GM19372 (cell line): Measurements from ENCODE around the gene HSD11B1L.

ENCODE experiments used
- ATAC-seq: cut with Tn5 transposase; IDR thresholded peaks from one replicate; pipeline ENCODE4 v1.9.1; 2021; ENCODE audit warnings: mild to moderate bottlenecking, low read depth, moderate library complexity; ENCODE audit not compliant: unreplicated experiment

The HSD11B1L gene

DNA sequence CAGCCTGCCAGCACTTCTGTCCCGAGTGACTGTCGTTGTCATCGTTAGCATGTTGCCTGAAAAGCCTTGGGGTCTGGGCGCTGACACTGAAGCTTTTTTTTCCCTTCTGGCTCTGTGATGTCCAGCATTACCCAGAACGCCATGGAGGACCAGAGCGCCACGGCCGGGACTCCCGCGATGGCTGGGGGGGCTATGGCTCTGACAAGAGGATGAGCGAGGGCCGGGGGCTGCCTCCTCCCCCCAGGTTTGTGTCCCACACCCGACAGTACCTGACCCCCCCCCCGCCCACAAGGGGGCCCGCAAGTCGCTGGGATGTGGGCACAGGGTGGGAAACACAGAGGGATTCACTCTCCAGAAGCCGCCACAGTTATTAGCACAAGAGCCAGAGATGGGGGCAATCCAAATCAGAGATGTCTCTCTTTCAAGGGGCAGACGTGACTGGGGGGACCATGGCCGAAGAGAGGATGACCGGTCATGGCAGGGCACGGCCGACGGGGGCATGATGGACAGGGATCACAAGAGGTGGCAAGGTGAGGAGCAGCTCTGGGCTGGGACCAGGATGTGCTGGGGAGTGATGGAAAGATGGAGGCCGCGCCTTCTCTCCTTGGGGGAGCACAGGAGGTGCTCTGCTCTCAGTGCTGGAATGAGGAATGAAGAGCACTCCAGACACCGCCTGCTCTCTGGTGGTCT, 13.8 kb upstream of the HSD11B1L start:
- ATAC-seq, result no peak

- no peak for ATAC-seq
Measured at GRCh38 chr19:5667751-5668271, 13.0 kb upstream of the HSD11B1L start.

GRCh38 chr19:5669212-5669611, 11.6 kb upstream of the HSD11B1L start:
- no peak for ATAC-seq

GRCh38 chr19:5671600-5671999, 9.2 kb upstream of the HSD11B1L start:
- no peak for ATAC-seq

- no peak for ATAC-seq
Measured at GRCh38 chr19:5672708-5673459, 7.9 kb upstream of the HSD11B1L start.

DNA sequence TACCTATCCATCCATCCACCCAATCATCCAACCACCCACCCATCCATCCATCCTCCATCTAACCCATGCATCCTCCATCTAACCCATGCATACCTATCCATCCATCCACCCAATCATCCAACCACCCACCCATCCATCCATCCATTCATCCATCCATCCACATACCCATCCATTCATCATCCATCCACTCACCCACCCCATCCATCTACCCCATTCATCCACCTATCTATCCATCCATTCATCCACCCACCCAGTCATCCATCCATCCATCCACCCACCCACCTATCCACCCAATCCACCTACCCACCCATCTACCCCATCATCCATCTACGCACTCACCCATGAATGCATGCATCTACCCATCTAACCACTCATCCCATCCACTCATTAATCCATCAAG, 7.1 kb upstream of the HSD11B1L start:
- no peak for ATAC-seq

- no peak for ATAC-seq
Measured at GRCh38 chr19:5674714-5675113, 6.1 kb upstream of the HSD11B1L start.

DNA sequence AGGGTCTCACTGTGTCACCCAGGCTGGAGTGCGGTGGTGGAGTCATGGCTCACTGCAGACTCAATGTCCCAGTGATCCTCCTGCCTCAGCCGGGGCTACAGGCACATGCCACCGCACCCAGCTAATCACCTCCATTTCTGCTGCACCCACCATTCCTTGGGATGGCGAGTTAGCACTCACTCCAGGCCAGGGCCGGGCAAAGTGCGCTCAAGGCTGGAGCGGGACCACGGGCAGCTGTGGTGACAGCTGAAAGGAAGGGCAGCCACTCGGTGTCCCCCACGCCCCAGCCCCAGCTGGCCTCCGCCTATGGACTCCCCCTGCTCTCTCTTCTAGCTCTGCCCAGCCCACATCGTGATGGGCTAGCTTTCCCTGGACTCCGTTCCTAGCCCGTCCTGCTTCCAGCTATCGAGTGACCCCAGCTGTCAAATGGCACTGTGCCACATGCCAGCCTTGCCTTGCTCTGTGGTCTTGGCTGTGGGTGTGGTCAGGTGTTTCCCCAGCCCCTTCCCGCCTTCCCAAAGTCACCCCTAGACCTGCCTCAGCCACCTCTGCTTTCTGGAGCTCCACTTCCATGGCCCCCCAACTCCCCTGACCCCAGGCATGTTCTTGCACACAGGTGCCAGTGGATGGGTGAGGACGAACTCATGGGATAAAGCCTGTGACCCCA, 4.6 kb upstream of the HSD11B1L start:
- no peak for ATAC-seq

- ATAC-seq, result no peak
Measured at GRCh38 chr19:5676772-5677105, 4.1 kb upstream of the HSD11B1L start.

DNA sequence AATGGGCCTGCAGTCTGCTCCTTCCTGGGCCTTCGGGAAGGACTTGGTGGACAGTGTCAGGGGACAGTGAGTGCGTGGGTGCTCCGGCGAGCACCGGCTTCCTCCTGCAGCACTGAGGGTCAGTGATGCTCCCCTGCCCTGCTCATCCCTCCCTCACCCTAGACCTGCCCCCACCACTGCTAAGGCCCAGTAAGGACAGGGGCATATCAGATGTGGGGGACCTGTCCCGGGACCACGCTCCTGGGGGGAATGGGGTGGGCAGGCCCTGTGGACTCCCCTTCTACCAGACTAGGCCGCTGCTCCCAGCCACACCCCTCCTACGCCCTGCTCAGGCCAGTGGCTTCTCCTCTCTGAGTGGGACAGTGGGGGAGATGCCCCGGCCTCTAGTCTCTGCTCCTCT, 3.7 kb upstream of the HSD11B1L start:
- no peak for ATAC-seq

GRCh38 chr19:5677580-5677979, 3.2 kb upstream of the HSD11B1L start:
- ATAC-seq, result no peak

DNA sequence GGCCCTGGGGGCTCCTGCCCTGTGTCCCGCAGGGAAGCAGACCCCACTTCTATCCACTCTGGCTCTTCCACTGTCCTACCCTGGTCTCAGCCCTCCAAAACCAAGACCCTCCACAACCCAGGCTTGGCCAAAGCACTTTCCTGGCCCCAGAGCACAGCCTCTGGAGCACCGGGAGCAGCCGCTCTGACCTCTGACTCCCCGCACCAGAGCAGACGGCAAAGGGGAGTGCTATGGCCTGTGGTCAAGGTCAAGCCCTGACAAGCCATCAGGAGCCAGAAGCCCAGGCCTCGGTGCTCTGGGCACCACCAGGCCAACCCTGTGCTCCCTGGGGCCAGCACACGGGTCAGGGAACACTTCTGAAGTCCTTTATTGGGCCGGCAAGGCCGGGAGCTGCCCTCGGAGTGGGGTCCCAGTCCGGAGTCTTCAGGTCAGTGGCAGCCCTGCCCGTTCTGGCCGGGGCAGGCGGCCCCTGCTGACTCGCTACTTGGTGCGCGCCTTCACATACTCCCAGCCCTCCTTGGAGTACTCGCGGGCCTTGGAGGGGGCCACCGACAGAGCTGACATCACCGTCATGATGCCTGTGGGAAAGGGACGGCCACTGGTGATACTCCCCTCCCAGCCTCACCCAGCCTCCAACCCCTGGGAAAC, 2.6 kb upstream of the HSD11B1L start:
- ATAC-seq, result no peak

- ATAC-seq, result no peak
Measured at GRCh38 chr19:5679289-5680083, 1.3 kb upstream of the HSD11B1L start.

- peak; percentile 1 for ATAC-seq
Measured at GRCh38 chr19:5680084-5680436, 767 bp upstream of the HSD11B1L start.

DNA sequence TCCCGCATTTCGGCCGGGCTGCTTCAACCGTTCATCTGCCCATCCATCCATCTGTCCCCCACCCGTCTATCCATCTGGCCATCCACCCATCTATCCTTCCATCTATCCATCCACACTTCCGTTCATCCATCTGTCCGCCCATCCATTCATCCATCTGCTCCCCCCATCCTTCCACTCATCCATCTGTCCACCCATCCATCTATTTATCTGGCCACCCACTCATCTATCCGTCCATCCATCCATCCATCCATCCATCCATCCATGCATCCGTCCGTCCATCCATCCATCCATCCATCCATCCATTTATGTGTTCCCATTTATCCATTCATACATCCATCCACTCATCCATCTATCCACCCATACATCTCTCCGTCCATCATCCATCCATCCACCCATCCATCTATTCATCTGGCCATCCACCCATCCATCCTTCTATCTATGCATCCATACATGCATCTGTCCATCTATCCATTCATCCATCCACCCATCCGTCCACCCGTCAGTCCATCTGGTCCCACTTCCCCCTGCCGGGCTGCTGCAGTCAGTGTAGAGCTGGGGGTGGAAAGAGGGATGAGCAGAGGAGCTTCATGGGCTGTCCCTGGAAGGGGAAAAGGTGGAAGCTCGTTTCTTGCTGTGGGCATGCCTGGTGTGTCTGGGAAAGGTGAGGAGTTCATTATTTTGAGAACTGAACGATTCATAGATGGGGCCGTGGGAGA, 722 bp downstream of the HSD11B1L start:
- ATAC-seq, result no peak

- no peak for ATAC-seq
Measured at GRCh38 chr19:5682107-5682482, 1.3 kb downstream of the HSD11B1L start.

- ATAC-seq, result no peak
Measured at GRCh38 chr19:5683177-5683886, 2.5 kb downstream of the HSD11B1L start.

DNA sequence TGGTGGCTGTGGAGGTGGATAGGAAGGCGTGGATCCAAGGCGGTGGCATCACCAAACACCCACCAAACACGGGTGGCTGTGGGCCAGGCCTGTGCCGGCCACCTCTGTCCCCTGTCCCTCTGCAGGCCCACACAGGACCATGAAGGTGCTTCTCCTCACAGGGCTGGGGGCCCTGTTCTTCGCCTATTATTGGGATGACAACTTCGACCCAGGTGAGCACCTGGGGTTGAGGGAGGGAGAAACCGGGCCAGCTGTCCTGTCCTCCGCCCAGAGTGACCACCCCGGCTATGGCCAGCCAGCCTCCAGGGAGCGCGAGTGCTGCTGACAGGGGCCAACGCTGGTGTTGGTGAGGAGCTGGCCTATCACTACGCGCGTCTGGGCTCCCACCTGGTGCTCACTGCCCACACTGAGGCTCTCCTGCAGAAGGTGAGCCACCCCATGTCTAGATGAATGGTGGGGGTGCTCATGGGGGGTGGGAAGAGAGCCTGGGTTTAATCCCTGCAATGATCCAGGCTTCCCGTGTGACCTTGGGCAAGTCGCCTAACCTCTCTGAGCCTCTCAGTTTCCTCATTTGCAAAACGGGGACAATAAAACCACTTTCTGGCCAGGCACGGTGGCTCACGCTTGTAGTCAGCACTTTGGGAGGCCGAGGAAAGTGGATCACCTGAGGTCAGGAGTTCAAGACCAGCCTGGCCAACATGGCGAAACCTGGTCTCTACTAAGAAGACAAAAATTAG, 4.0 kb downstream of the HSD11B1L start:
- ATAC-seq, result no peak

- no peak for ATAC-seq
Measured at GRCh38 chr19:5686326-5686646, 5.5 kb downstream of the HSD11B1L start.
